H9 (cell line): ENCODE data around the gene LYZL4. TPM values are rescaled to one million over a fixed set of nuclear protein-coding genes. Genes with fewer than 3 reads are reported as not detected.

Source experiments
- DNase-seq: peaks from one replicate; pipeline ENCODE4 v3.0.0-alpha.2; 2017
- H2AFZ ChIP-seq: one replicate; pipeline ENCODE4 v1.6.1; 2013; ENCODE audit warnings: mild to moderate bottlenecking, low read length, control low read depth, moderate library complexity
- H2AK5ac ChIP-seq: 2 replicates; pipeline ENCODE4 v1.6.1; 2013; ENCODE audit warnings: low read length, control low read depth, mixed read lengths; ENCODE audit not compliant: insufficient read length
- H2BK120ac ChIP-seq: one replicate; pipeline ENCODE4 v1.6.1; 2013; ENCODE audit warnings: low read depth, mild to moderate bottlenecking, low read length, control low read depth, inconsistent platforms; ENCODE audit not compliant: poor library complexity, severe bottlenecking
- H2BK12ac ChIP-seq: 2 replicates; pipeline ENCODE4 v1.6.1; 2013; ENCODE audit warnings: low read length, control low read depth, mixed read lengths, low read depth; ENCODE audit not compliant: insufficient read length
- H2BK15ac ChIP-seq: 2 replicates; pipeline ENCODE4 v1.6.1; 2013; ENCODE audit warnings: low read depth, low read length, control low read depth
- H2BK20ac ChIP-seq: one replicate; pipeline ENCODE4 v1.6.1; 2013; ENCODE audit warnings: low read depth, mild to moderate bottlenecking, low read length, control low read depth, inconsistent platforms; ENCODE audit not compliant: poor library complexity, severe bottlenecking
- H2BK5ac ChIP-seq: 2 replicates; pipeline ENCODE4 v1.6.1; 2013; ENCODE audit warnings: low read length, control low read depth, mixed read lengths; ENCODE audit not compliant: insufficient read length
- H3K14ac ChIP-seq: 2 replicates; pipeline ENCODE4 v1.6.1; 2013; ENCODE audit warnings: low read length, control low read depth; ENCODE audit not compliant: insufficient read depth
- H3K18ac ChIP-seq: 2 replicates; pipeline ENCODE4 v1.6.1; 2013; ENCODE audit warnings: low read depth, mild to moderate bottlenecking, mixed read lengths, low read length, control low read depth; ENCODE audit not compliant: insufficient read length
- H3K23ac ChIP-seq: 2 replicates; pipeline ENCODE4 v1.6.1; 2013; ENCODE audit warnings: low read length, control low read depth, mixed read lengths, low read depth; ENCODE audit not compliant: insufficient read length
- H3K23me2 ChIP-seq: 2 replicates; pipeline ENCODE4 v1.6.1; 2013; ENCODE audit warnings: low read depth, mild to moderate bottlenecking, mixed read lengths, low read length, control low read depth; ENCODE audit not compliant: insufficient read length, poor library complexity, severe bottlenecking
- H3K27ac ChIP-seq: 2 replicates; pipeline ENCODE4 v1.5.1; 2013; ENCODE audit warnings: low read length, control low read depth, mixed read lengths, low read depth; ENCODE audit not compliant: insufficient read length
- H3K27me3 ChIP-seq: 2 replicates; pipeline ENCODE4 v1.6.1; 2013; ENCODE audit warnings: low read length, control low read depth, inconsistent platforms; ENCODE audit not compliant: insufficient read depth
- H3K4ac ChIP-seq: 2 replicates; pipeline ENCODE4 v1.6.1; 2013; ENCODE audit warnings: low read depth, mild to moderate bottlenecking, control low read depth, inconsistent platforms, low read length, moderate library complexity
- H3K4me1 ChIP-seq: 2 replicates; pipeline ENCODE4 v1.6.1; 2013; ENCODE audit warnings: low read length, control low read depth, inconsistent platforms; ENCODE audit not compliant: insufficient read depth
- H3K4me2 ChIP-seq: 2 replicates; pipeline ENCODE4 v1.6.1; 2013; ENCODE audit warnings: low read length, control low read depth, mixed read lengths; ENCODE audit not compliant: insufficient read length, insufficient read depth
- H3K56ac ChIP-seq: 2 replicates; pipeline ENCODE4 v1.6.1; 2013; ENCODE audit warnings: low read depth, mild to moderate bottlenecking, mixed read lengths, low read length, control low read depth; ENCODE audit not compliant: insufficient read length
- H3K79me1 ChIP-seq: 2 replicates; pipeline ENCODE4 v1.6.1; 2013; ENCODE audit warnings: low read depth, mild to moderate bottlenecking, moderate library complexity, low read length, control low read depth, inconsistent platforms; ENCODE audit not compliant: insufficient read depth, poor library complexity, severe bottlenecking
- H3K79me2 ChIP-seq: 2 replicates; pipeline ENCODE4 v1.6.1; 2013; ENCODE audit warnings: low read length, control low read depth, inconsistent platforms; ENCODE audit not compliant: insufficient read depth
- H3K9ac ChIP-seq: 2 replicates; pipeline ENCODE4 v1.6.1; 2013; ENCODE audit warnings: low read length, control low read depth, mixed read lengths; ENCODE audit not compliant: insufficient read length; ENCODE audit errors: extremely low read depth
- H3K9me3 ChIP-seq: one replicate; pipeline ENCODE4 v1.6.1; 2013; ENCODE audit warnings: low read depth, low read length, inconsistent platforms; ENCODE audit not compliant: control insufficient read depth
- H3T11ph ChIP-seq: one replicate; pipeline ENCODE4 v1.6.1; 2013; ENCODE audit warnings: mild to moderate bottlenecking, low read length, control low read depth, inconsistent platforms
- H4K20me1 ChIP-seq: one replicate; pipeline ENCODE4 v1.6.1; 2013; ENCODE audit not compliant: control insufficient read depth, insufficient read length, insufficient read depth
- H4K5ac ChIP-seq: 2 replicates; pipeline ENCODE4 v1.6.1; 2013; ENCODE audit warnings: low read depth, mild to moderate bottlenecking, mixed read lengths, low read length, control low read depth; ENCODE audit not compliant: insufficient read length
- H4K8ac ChIP-seq: replicated peaks from 2 replicates; pipeline ENCODE4 v1.6.1; 2013; ENCODE audit warnings: low read length, control low read depth, mixed read lengths, low read depth; ENCODE audit not compliant: insufficient read length
- H4K91ac ChIP-seq: 2 replicates; pipeline ENCODE4 v1.6.1; 2013; ENCODE audit warnings: low read depth, mild to moderate bottlenecking, moderate library complexity, mixed read lengths, low read length, control low read depth; ENCODE audit not compliant: insufficient read length
- H3K27ac Mint-ChIP-seq, 3 experiments: 2 replicates in 2 of 3; 3 replicates in 1 of 3; pipeline ENCODE4 v1.8.0; 2020 to 2021; ENCODE audit warnings: mixed read lengths in 3 of 3, mild to moderate bottlenecking in 1 of 3, moderate library complexity in 1 of 3
- H3K27me3 Mint-ChIP-seq: 2 replicates; pipeline ENCODE4 v1.8.0; 2021; ENCODE audit warnings: low read depth, mild to moderate bottlenecking, moderate library complexity, mixed read lengths
- H3K36me3 Mint-ChIP-seq, 3 experiments: 2 replicates in 2 of 3; 3 replicates in 1 of 3; pipeline ENCODE4 v1.8.0; 2020 to 2021; ENCODE audit warnings: low read depth in 3 of 3, mixed read lengths in 3 of 3; ENCODE audit not compliant: insufficient read depth in 1 of 3
- H3K4me1 Mint-ChIP-seq, 2 experiments: 2 replicates each; pipeline ENCODE4 v1.8.0; 2020; ENCODE audit warnings: mixed read lengths in 2 of 2
- H3K4me3 Mint-ChIP-seq, 2 experiments: 2 replicates in 1 of 2; 3 replicates in 1 of 2; pipeline ENCODE4 v1.8.0; 2020 to 2021; ENCODE audit warnings: mild to moderate bottlenecking in 2 of 2, mixed read lengths in 2 of 2, moderate library complexity in 1 of 2
- H3K9me3 Mint-ChIP-seq, 2 experiments: 2 replicates in 1 of 2; 3 replicates in 1 of 2; pipeline ENCODE4 v1.8.0; 2020; ENCODE audit warnings: mild to moderate bottlenecking in 2 of 2, mixed read lengths in 2 of 2, moderate library complexity in 1 of 2
- CTCF ChIP-seq: fragments of 200-600 bp; sonication (generic); conservative IDR thresholded peaks from 3 replicates; pipeline ENCODE4 v1.8.0; 2021; ENCODE audit warnings: antibody characterized with exemption, mild to moderate bottlenecking
- whole genome bisulfite sequencing: extraction: QIAGEN DNeasy Blood & Tissue Kit; methylation state at CpG from one replicate; pipeline ENCODE4 v1.1.7; 2013; ENCODE audit warnings: missing lambda C conversion rate, low lambda C conversion rate, mixed read lengths; ENCODE audit not compliant: insufficient read length; ENCODE audit errors: extremely low coverage; 5-methylcytosine and 5-hydroxymethylcytosine counted together
- total RNA-seq: library from RNA; stranded (reverse); gene quantifications from 2 replicates; pipeline ENCODE4 v1.2.1, GENCODE V29; 2021

LYZL4 gene
- total RNA-seq, 1 experiment from 2014 or later, result not detected

DNA sequence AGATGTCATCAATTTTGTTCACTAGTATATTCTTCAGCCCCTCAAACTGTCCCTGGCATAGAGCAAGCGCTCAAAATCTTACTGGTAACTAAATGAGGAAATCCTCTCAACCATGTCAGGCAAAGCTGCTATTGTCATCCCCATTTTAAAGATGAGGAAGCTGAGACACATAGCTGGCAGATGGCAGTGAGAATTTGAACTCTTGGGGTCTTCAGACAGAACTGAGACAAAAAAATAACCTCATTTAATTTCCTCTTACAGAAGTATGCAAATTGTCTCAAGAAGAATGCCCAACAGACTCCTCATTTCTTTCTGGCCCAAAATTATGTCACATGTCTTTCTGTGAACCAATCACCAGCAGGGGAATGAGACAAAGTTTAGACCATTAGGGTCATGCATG, 40.2 kb upstream of the LYZL4 start:
- Histone ChIP-seq H3K14ac (no peak overlapping the region), H3K27me3 (no peaks in the 10 kb centered on the region)

More for the DNA sequence above, 40.2 kb upstream of the LYZL4 start:
- H4K20me1 ChIP-seq, result no peaks in the 10 kb centered on the region
- H3K18ac ChIP-seq, result no peak overlapping the region
- peaks cover 6% of the 10 kb centered on the region for H3K27me3 Mint-ChIP-seq
- H2BK5ac ChIP-seq, result no peak overlapping the region
- H4K91ac ChIP-seq, result no peak overlapping the region
- H2BK120ac ChIP-seq, result no peak overlapping the region
- no peaks in the 10 kb centered on the region for H3K36me3 Mint-ChIP-seq
- no peak overlapping the region for H3K56ac ChIP-seq
- H3K27ac Mint-ChIP-seq, result no peak overlapping the region
- no peak overlapping the region for H2BK12ac ChIP-seq
- H3K4me2 ChIP-seq, result no peak overlapping the region
- H3K23me2 ChIP-seq, result no peaks in the 10 kb centered on the region
- TF ChIP-seq CTCF, result no peak
- no peak overlapping the region for H3K4ac ChIP-seq
- no peak overlapping the region for H3K23ac ChIP-seq
- H3K27ac ChIP-seq, result no peak overlapping the region
- no peak overlapping the region for H4K8ac ChIP-seq
- peaks cover 35 to 36% of the 10 kb centered on the region in 2 experiments for H3K4me1 Mint-ChIP-seq
- H2AFZ ChIP-seq, result no peak overlapping the region
- no peak for DNase-seq
- H3K4me3 Mint-ChIP-seq, result no peak overlapping the region
- H3K9ac ChIP-seq, result no peak overlapping the region
- H3K79me2 ChIP-seq, result no peaks in the 10 kb centered on the region
- H3K79me1 ChIP-seq, result no peaks in the 10 kb centered on the region
- H3K9me3 Mint-ChIP-seq, result no peaks in the 10 kb centered on the region; a peak in 1 of 5 replicates
- WGBS, result no CpG with 5 or more reads among the region's 1 CpG
- peaks cover 12% of the 10 kb centered on the region for H3K4me1 ChIP-seq
- no peaks in the 10 kb centered on the region for H3K9me3 ChIP-seq
- no peak overlapping the region for H3T11ph ChIP-seq
- H4K5ac ChIP-seq, result no peak overlapping the region
- no peak overlapping the region for H2BK15ac ChIP-seq
- no peak overlapping the region for H2BK20ac ChIP-seq
- no peak overlapping the region for H2AK5ac ChIP-seq
